SK-N-SH treated with all-trans-retinoic acid at 6 μM for 48 hours (cell line): ENCODE measurements around the gene TTYH3.

Source experiments
- ATAC-seq: fragments of 200-7000 bp; cut with Tn5 transposase; 3 replicates; pipeline ENCODE4 v1.9.1; 2020; ENCODE audit warnings: mild to moderate bottlenecking, moderate library complexity
- ARNTL ChIP-seq: fragments of 450-650 bp; formaldehyde crosslinking; IDR thresholded peaks from 2 replicates; pipeline ENCODE4 v1.5.0; 2020; ENCODE audit warnings: low read depth, mild to moderate bottlenecking, moderate library complexity, borderline replicate concordance
- BACH2 ChIP-seq: fragments of 250-450 bp; sonication (Bioruptor Pico); IDR thresholded peaks from 2 replicates; pipeline ENCODE4 v1.9.0; 2021; ENCODE audit warnings: mild to moderate bottlenecking, borderline replicate concordance
- CSDC2 ChIP-seq: fragments of 250-450 bp; sonication (Bioruptor Pico); IDR thresholded peaks from 2 replicates; pipeline ENCODE4 v1.5.0; 2020; ENCODE audit warnings: mild to moderate bottlenecking, moderate library complexity
- CSRNP3 ChIP-seq: fragments of 250-450 bp; sonication (Bioruptor Pico); IDR thresholded peaks from 2 replicates; pipeline ENCODE4 v1.5.1; 2021; ENCODE audit warnings: mild to moderate bottlenecking, moderate library complexity
- ESRRG ChIP-seq: fragments of 250-450 bp; sonication (Bioruptor Pico); IDR thresholded peaks from 2 replicates; pipeline ENCODE4 v1.6.1; 2021; ENCODE audit warnings: mild to moderate bottlenecking
- GLIS3 ChIP-seq: fragments of 250-450 bp; sonication (Bioruptor Pico); IDR thresholded peaks from 2 replicates; pipeline ENCODE4 v1.5.0; 2020; ENCODE audit warnings: mild to moderate bottlenecking, moderate library complexity
- OSR1 ChIP-seq: fragments of 250-450 bp; sonication (Bioruptor Pico); IDR thresholded peaks from 2 replicates; pipeline ENCODE4 v1.8.0; 2022; ENCODE audit warnings: moderate library complexity, mild to moderate bottlenecking, inconsistent platforms
- POU6F1 ChIP-seq: fragments of 250-450 bp; sonication (Bioruptor Pico); IDR thresholded peaks from 2 replicates; pipeline ENCODE4 v1.8.0; 2021; ENCODE audit warnings: low read depth, mild to moderate bottlenecking, moderate library complexity, borderline replicate concordance
- PPARA ChIP-seq: fragments of 250-450 bp; sonication (Bioruptor Pico); IDR thresholded peaks from 2 replicates; pipeline ENCODE4 v1.5.0; 2020; ENCODE audit warnings: mild to moderate bottlenecking, borderline replicate concordance
- RARB ChIP-seq: fragments of 250-450 bp; sonication (Bioruptor Pico); IDR thresholded peaks from 2 replicates; pipeline ENCODE4 v1.8.0; 2021; ENCODE audit warnings: mild to moderate bottlenecking, moderate library complexity
- SNAI2 ChIP-seq: fragments of 250-450 bp; sonication (Bioruptor Pico); IDR thresholded peaks from 2 replicates; pipeline ENCODE4 v1.5.0; 2020; ENCODE audit warnings: mild to moderate bottlenecking, moderate library complexity
- TCF4 ChIP-seq: fragments of 250-450 bp; sonication (Bioruptor Pico); IDR thresholded peaks from 2 replicates; pipeline ENCODE4 v1.8.0; 2021; ENCODE audit warnings: mild to moderate bottlenecking, moderate library complexity, borderline replicate concordance
- ZC3H10 ChIP-seq: fragments of 250-450 bp; sonication (Bioruptor Pico); IDR thresholded peaks from 2 replicates; pipeline ENCODE4 v1.5.1; 2021; ENCODE audit warnings: mild to moderate bottlenecking, moderate library complexity
- ZFP3 ChIP-seq: fragments of 250-450 bp; sonication (Bioruptor Pico); IDR thresholded peaks from 2 replicates; pipeline ENCODE4 v1.5.0; 2020; ENCODE audit warnings: mild to moderate bottlenecking, moderate library complexity
- ZFP30 ChIP-seq: fragments of 450-650 bp; formaldehyde crosslinking; IDR thresholded peaks from 2 replicates; pipeline ENCODE4 v1.5.0; 2022; ENCODE audit warnings: mild to moderate bottlenecking, moderate library complexity
- ZNF565 ChIP-seq: fragments of 450-650 bp; formaldehyde crosslinking; conservative IDR thresholded peaks from 2 replicates; pipeline ENCODE4 v1.5.0; 2020; ENCODE audit warnings: low read depth, mild to moderate bottlenecking, moderate library complexity
- ZNF70 ChIP-seq: fragments of 450-650 bp; formaldehyde crosslinking; IDR thresholded peaks from 2 replicates; pipeline ENCODE4 v1.5.0; 2020; ENCODE audit warnings: mild to moderate bottlenecking, moderate library complexity
- ZNF8 ChIP-seq: fragments of 450-650 bp; formaldehyde crosslinking; IDR thresholded peaks from 2 replicates; pipeline ENCODE4 v1.5.0; 2020; ENCODE audit warnings: mild to moderate bottlenecking, moderate library complexity
- TF ChIP-seq, protein P1 (sequence below): fragments of 250-450 bp; sonication (Bioruptor Pico); IDR thresholded peaks from 2 replicates; pipeline ENCODE4 v1.5.1; 2020; ENCODE audit warnings: low read depth, mild to moderate bottlenecking, moderate library complexity
- TF ChIP-seq, protein P2 (sequence below): fragments of 250-450 bp; sonication (Bioruptor Pico); IDR thresholded peaks from 2 replicates; pipeline ENCODE4 v1.5.0; 2020; ENCODE audit warnings: mild to moderate bottlenecking, moderate library complexity
- TF ChIP-seq, protein P3 (sequence below): fragments of 250-450 bp; sonication (Bioruptor Pico); IDR thresholded peaks from 2 replicates; pipeline ENCODE4 v1.8.0; 2020; ENCODE audit warnings: mild to moderate bottlenecking, moderate library complexity, borderline replicate concordance

Gene TTYH3

GRCh38 chr7:2658941-2659340, 27.2 kb downstream of the TTYH3 start:
- ATAC-seq = no peak
- no peak for TF ChIP-seq ZNF565
- no peak for TF ChIP-seq SNAI2 (CRISPR knock-in tag)
- no peak for TF ChIP-seq RARB
- TF ChIP-seq, protein P1, sequence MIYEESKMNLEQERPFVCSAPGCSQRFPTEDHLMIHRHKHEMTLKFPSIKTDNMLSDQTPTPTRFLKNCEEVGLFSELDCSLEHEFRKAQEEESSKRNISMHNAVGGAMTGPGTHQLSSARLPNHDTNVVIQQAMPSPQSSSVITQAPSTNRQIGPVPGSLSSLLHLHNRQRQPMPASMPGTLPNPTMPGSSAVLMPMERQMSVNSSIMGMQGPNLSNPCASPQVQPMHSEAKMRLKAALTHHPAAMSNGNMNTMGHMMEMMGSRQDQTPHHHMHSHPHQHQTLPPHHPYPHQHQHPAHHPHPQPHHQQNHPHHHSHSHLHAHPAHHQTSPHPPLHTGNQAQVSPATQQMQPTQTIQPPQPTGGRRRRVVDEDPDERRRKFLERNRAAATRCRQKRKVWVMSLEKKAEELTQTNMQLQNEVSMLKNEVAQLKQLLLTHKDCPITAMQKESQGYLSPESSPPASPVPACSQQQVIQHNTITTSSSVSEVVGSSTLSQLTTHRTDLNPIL = no peak
- TF ChIP-seq CSRNP3 (CRISPR knock-in tag) = no peak
- no peak for TF ChIP-seq OSR1 (CRISPR knock-in tag)
- TF ChIP-seq, protein P2, sequence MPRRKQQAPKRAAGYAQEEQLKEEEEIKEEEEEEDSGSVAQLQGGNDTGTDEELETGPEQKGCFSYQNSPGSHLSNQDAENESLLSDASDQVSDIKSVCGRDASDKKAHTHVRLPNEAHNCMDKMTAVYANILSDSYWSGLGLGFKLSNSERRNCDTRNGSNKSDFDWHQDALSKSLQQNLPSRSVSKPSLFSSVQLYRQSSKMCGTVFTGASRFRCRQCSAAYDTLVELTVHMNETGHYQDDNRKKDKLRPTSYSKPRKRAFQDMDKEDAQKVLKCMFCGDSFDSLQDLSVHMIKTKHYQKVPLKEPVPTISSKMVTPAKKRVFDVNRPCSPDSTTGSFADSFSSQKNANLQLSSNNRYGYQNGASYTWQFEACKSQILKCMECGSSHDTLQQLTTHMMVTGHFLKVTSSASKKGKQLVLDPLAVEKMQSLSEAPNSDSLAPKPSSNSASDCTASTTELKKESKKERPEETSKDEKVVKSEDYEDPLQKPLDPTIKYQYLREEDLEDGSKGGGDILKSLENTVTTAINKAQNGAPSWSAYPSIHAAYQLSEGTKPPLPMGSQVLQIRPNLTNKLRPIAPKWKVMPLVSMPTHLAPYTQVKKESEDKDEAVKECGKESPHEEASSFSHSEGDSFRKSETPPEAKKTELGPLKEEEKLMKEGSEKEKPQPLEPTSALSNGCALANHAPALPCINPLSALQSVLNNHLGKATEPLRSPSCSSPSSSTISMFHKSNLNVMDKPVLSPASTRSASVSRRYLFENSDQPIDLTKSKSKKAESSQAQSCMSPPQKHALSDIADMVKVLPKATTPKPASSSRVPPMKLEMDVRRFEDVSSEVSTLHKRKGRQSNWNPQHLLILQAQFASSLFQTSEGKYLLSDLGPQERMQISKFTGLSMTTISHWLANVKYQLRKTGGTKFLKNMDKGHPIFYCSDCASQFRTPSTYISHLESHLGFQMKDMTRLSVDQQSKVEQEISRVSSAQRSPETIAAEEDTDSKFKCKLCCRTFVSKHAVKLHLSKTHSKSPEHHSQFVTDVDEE (CRISPR knock-in tag) = no peak
- no peak for TF ChIP-seq GLIS3 (CRISPR knock-in tag)
- no peak for TF ChIP-seq ARNTL (CRISPR knock-in tag)
- TF ChIP-seq ZFP3 (CRISPR knock-in tag) = no peak
- no peak for TF ChIP-seq TCF4 (CRISPR knock-in tag)
- TF ChIP-seq POU6F1 = no peak
- TF ChIP-seq, protein P3, sequence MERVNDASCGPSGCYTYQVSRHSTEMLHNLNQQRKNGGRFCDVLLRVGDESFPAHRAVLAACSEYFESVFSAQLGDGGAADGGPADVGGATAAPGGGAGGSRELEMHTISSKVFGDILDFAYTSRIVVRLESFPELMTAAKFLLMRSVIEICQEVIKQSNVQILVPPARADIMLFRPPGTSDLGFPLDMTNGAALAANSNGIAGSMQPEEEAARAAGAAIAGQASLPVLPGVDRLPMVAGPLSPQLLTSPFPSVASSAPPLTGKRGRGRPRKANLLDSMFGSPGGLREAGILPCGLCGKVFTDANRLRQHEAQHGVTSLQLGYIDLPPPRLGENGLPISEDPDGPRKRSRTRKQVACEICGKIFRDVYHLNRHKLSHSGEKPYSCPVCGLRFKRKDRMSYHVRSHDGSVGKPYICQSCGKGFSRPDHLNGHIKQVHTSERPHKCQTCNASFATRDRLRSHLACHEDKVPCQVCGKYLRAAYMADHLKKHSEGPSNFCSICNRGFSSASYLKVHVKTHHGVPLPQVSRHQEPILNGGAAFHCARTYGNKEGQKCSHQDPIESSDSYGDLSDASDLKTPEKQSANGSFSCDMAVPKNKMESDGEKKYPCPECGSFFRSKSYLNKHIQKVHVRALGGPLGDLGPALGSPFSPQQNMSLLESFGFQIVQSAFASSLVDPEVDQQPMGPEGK = no peak
- no peak for TF ChIP-seq ZNF70 (CRISPR knock-in tag)
- TF ChIP-seq CSDC2 = no peak
- TF ChIP-seq ZNF8 (CRISPR knock-in tag) = no peak
- TF ChIP-seq ESRRG = no peak
- no peak for TF ChIP-seq PPARA (CRISPR knock-in tag)
- TF ChIP-seq BACH2 (CRISPR knock-in tag) = no peak
- TF ChIP-seq ZC3H10 (CRISPR knock-in tag) = no peak

GRCh38 chr7:2659556-2660358, 28.0 kb downstream of the TTYH3 start:
- TF ChIP-seq, protein P2 (CRISPR knock-in tag) = no peak
- TF ChIP-seq, protein P3 = no peak
- TF ChIP-seq GLIS3 (CRISPR knock-in tag) (no peak), PPARA (CRISPR knock-in tag) (no peak), ZFP3 (CRISPR knock-in tag) (no peak), ZFP30 (CRISPR knock-in tag) (no peak), SNAI2 (CRISPR knock-in tag) (no peak), RARB (no peak)
- ATAC-seq = no peak
